HG02870 (cell line): ENCODE measurements around the gene NCOA1.
"Not testable (repeated sequence)": the region's sequence is repeated elsewhere in the genome, so short reads cannot be mapped to it uniquely, and the experiment has no call there.

ENCODE experiments used
- ATAC-seq: cut with Tn5 transposase; IDR thresholded peaks from one replicate; pipeline ENCODE4 v1.9.1; 2021; ENCODE audit warnings: mild to moderate bottlenecking, moderate library complexity; ENCODE audit not compliant: unreplicated experiment

The NCOA1 gene

GRCh38 chr2:24505534-24506275, 14.7 kb downstream of the NCOA1 start:
- no peak for ATAC-seq

GRCh38 chr2:24507549-24507948, 16.5 kb downstream of the NCOA1 start:
- ATAC-seq = no peak

GRCh38 chr2:24508878-24509277, 17.8 kb downstream of the NCOA1 start:
- no peak for ATAC-seq

- peak; percentile 84 for ATAC-seq
These were observed 18.4 kb downstream of the NCOA1 start for GRCh38 chr2:24509425-24509824.

- peak; percentile 48 for ATAC-seq
These were observed 18.8 kb downstream of the NCOA1 start for GRCh38 chr2:24509840-24510239.

- ATAC-seq = no peak
These were observed 19.7 kb downstream of the NCOA1 start for GRCh38 chr2:24510771-24511170.

- no peak for ATAC-seq
These were observed 20.1 kb downstream of the NCOA1 start for GRCh38 chr2:24511198-24511597.

GRCh38 chr2:24511894-24512293, 20.8 kb downstream of the NCOA1 start:
- no peak for ATAC-seq

- no peak for ATAC-seq
These were observed 21.4 kb downstream of the NCOA1 start for GRCh38 chr2:24512404-24512803.

GRCh38 chr2:24512831-24513230, 21.8 kb downstream of the NCOA1 start:
- no peak for ATAC-seq

- no peak for ATAC-seq
These were observed 22.4 kb downstream of the NCOA1 start for GRCh38 chr2:24513281-24514071.

- ATAC-seq = no peak
These were observed 23.8 kb downstream of the NCOA1 start for GRCh38 chr2:24514820-24515219.

- ATAC-seq = no peak
These were observed 24.3 kb downstream of the NCOA1 start for GRCh38 chr2:24515335-24515734.

GRCh38 chr2:24515831-24516230, 24.8 kb downstream of the NCOA1 start:
- ATAC-seq = no peak

GRCh38 chr2:24517247-24517646, 26.2 kb downstream of the NCOA1 start:
- no peak for ATAC-seq

GRCh38 chr2:24520175-24520574, 29.1 kb downstream of the NCOA1 start:
- ATAC-seq = no peak

- ATAC-seq = no peak
These were observed 30.3 kb downstream of the NCOA1 start for GRCh38 chr2:24521162-24521857.

GRCh38 chr2:24521975-24522639, 31.1 kb downstream of the NCOA1 start:
- ATAC-seq = no peak

- no peak for ATAC-seq
These were observed 36.5 kb downstream of the NCOA1 start for GRCh38 chr2:24527536-24527935.

GRCh38 chr2:24530796-24531195, 39.7 kb downstream of the NCOA1 start:
- ATAC-seq = no peak

GRCh38 chr2:24531610-24532009, 40.6 kb downstream of the NCOA1 start:
- ATAC-seq = not testable (repeated sequence)
